Transverse colon (tissue), 3 donors: ENCODE data around the gene HELZ2.

Experiments used
- CTCF ChIP-seq, 5 experiments: fragments of 200-600 bp in 3 of 5; fragments of 450-650 bp in 2 of 5; sonication (generic) in 3 of 5; IDR thresholded peaks; 1 replicate in 2 of 5; 2 replicates in 3 of 5; pipeline ENCODE4 v1.5.1; 2016 to 2017; ENCODE audit warnings: antibody characterized with exemption in 5 of 5, inconsistent platforms in 3 of 5, mild to moderate bottlenecking in 2 of 5, moderate library complexity in 1 of 5
- EP300 ChIP-seq: sonication (generic); formaldehyde crosslinking; IDR thresholded peaks from one replicate; pipeline ENCODE4 v1.6.1; 2017; ENCODE audit warnings: antibody characterized with exemption, low read depth

- TF ChIP-seq CTCF (IDR thresholded peaks at IDR 0.05) (no peak), EP300 (no peak)
Observed at GRCh38 chr20:63620991-63621390, 47.0 kb upstream of the HELZ2 start.
